Esophagus muscularis mucosa (tissue), 3 donors: ENCODE measurements around the gene RAE1.

Source experiments
- POLR2AphosphoS5 ChIP-seq, 2 donors: sonication (generic); formaldehyde crosslinking; IDR thresholded peaks; one replicate each; pipeline ENCODE4 v1.6.1; 2017; ENCODE audit warnings: antibody characterized with exemption in 2 of 2
- TF ChIP-seq, protein P1 (sequence below), 3 experiments: fragments of 200-600 bp in 2 of 3; fragments of 450-650 bp in 1 of 3; sonication (generic) in 2 of 3; IDR thresholded peaks; one replicate each; pipeline ENCODE4 v1.5.1; 2017 to 2019; ENCODE audit warnings: antibody characterized with exemption in 3 of 3, mild to moderate bottlenecking in 2 of 3, moderate library complexity in 1 of 3

DNA sequence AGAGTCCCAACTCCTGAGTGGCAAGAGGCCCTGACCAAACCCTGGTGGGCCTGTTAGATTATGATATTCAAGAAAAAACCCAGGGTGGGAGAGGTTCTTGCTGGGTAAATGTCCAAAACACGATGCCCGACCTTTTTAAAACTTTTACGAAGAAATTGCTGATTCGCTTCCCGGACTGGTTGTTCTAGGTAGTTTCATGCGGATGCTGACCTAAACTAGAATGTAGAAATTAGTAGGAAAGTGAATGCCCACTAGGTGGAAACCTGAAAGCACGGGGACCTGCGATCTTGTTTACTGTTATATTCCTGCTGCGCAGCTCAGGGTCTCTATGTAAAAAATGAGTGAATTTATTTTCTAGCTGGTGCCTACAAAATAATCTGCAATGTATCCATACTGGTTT, 2.3 kb downstream of the RAE1 start:
- TF ChIP-seq, protein P1, sequence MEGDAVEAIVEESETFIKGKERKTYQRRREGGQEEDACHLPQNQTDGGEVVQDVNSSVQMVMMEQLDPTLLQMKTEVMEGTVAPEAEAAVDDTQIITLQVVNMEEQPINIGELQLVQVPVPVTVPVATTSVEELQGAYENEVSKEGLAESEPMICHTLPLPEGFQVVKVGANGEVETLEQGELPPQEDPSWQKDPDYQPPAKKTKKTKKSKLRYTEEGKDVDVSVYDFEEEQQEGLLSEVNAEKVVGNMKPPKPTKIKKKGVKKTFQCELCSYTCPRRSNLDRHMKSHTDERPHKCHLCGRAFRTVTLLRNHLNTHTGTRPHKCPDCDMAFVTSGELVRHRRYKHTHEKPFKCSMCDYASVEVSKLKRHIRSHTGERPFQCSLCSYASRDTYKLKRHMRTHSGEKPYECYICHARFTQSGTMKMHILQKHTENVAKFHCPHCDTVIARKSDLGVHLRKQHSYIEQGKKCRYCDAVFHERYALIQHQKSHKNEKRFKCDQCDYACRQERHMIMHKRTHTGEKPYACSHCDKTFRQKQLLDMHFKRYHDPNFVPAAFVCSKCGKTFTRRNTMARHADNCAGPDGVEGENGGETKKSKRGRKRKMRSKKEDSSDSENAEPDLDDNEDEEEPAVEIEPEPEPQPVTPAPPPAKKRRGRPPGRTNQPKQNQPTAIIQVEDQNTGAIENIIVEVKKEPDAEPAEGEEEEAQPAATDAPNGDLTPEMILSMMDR (IDR thresholded peaks at IDR 0.05) = no peak
- no peak for TF ChIP-seq POLR2AphosphoS5 (IDR thresholded peaks at IDR 0.05)
